ENCODE data around the gene CHAC1.
A peak's percentile ranks its signal among the peaks of the same experiment; 100 is the strongest.

The CHAC1 gene

GRCh38 chr15:40925495-40925862 is 27.8 kb upstream of the CHAC1 start:
- DNase-seq = no peak

DNA sequence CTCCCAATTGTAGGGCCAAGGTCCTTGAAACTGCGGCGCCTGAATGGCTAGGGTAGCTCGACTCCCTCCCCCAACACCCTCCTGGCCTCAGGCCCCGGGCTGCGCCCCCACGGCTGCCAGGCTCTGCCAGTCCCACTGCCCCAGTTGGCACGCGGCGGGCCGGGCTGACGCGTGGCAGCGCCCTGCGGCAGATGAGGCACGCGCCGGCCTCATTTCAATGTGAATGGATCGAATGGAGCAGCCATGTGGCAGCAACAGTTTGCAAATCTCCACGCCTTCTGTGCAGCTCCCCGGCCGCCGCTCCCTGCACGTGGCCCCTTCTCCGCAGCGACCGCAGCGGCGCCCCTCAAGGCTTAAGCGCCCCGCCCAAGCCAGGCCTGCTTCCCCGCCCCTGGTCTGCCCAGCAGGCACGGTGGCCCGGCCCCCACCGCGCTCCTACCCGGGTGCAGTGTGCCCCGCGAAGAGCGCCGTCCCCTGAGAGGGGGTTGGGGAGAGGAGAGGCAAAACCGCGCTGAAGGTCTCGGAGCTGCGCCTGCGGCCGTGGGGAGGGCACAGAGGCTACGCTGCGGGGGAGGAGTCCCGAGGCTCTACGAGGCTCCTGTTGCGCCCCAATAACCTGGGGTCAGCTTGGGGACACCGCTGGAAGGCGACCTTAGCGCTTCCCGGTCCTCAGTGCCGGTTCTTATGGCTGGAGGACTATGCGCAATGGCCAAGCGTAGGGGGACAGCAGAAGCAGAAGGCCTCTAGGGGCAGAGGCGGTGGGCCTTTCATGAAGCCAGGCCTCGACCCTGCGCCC is 27.2 kb upstream of the CHAC1 start:
- DNase-seq = no peak

DNA sequence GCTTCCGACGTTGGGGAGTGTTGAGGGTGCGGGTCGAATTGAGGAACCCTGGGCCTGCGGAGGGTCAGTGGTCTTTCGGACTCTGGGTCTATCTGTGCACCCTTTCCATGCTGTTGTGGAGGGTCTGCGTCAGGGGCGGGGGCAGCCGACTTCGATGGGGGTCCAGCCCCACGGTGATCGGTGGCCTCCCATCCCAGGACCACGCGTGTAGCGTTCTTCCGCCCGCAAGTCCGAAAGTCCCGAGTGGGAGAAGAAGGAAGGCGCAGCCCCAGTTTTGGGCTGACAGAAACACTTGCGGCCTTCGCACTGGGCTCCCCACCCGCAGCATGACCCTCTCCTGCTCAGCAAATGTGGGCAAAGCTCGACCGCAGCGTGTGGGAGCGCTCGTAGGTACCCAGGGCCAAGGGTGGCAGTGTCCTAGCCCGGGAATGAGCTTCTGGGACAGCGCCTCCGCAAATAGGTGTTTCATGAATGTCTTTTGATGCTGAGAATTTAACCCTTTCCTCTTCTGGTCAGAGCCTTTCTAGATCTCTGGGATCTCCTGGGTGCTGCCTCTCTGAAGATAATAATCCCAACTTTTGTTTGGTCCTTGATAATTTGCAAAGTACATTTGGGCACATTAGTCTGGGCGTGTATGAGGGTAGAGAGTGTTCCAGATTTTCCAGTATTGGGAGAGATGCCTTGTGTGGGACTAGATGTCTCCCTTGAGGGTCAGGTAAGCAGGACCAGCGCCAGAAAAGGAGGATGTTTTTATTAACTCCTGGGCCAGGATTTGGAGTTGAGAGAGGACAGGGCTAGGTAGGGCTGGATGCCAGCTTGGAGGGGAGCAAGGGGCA is 26.4 kb upstream of the CHAC1 start:
- DNase-seq = no peak

GRCh38 chr15:40927495-40927872 is 25.8 kb upstream of the CHAC1 start:
- no peak for DNase-seq

DNA sequence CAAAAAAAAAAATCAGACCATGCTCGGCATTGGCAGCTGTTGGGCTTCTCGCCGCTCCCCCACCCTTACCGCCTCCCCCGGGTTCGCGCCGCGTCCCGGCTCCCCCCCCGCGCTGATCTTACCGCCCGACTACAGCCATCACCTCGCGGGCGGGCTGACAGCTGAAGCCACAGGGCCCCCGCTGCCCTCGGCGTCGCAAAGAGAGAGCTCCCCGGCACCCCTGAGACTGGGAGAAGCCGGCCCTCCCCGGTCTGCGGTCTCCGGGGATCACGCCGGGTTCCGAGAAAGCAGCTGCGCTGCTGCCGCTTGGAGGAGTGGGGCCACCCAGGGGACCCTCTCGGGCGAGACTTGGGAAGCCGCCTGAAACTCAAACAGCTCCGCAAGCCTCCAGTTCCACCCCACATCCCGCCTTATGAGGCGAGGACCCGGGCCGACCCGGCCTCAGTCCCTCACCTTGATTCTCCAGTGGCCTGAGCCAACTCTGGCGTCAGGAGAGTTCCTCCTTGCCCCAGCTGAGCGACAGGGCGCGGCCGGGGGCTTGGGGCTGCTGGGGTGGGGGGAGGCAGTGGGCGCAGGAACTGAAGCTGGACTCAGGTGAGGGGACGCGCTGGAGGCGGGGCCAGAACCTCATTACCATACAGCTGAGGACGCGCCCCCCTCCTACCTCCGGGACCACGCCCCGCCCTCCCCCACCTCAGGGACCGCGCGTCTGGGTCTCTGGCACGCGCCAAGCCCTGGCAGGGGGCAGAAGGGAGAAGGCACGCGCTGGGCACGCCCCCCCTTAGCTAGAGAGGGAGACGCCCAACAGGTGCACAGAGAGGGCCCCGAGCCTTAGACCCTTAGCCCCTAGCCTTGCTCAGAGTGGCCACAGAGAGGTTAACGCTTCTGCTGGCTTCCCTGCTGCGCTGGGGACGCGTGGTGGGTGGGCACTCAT is 25.1 kb upstream of the CHAC1 start:
- DNase-seq = no peak

DNA sequence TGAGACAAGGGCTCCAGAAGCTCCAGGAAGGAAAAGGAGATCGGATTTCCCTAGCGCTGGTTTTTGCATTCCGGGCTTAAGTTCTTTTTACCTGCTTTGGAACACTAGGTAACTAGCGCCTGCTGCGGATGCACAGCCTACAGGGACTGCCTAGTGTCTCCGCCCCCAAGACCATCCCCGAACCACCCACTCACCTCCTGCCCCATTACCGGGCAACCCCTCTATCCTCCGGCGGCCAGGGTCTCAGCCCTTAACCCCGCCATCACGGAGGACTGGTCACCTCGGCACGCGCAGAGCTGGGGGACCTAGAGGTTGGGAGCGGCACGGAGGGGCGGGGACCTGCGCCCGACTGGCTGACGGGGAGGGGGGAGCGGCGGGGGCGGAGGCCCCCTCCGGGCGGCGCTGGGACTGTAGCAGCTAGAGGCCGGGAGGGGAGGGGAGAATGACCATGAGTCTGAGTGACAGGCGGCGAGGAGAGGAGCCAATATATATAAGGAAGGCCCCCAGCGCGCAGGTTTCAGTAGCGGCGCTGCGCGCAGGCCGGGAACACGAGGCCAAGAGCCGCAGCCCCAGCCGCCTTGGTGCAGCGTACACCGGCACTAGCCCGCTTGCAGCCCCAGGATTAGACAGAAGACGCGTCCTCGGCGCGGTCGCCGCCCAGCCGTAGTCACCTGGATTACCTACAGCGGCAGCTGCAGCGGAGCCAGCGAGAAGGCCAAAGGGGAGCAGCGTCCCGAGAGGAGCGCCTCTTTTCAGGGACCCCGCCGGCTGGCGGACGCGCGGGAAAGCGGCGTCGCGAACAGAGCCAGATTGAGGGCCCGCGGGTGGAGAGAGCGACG is 24.2 kb upstream of the CHAC1 start, which contains the start of gene DLL4:
Gene DLL4 (plus strand): TSS at position 520 of the 839 bp plus-strand sequence. CDS start 329 bp downstream, outside the sequence.
- peak; percentile 31 to 40 for DNase-seq

DNA sequence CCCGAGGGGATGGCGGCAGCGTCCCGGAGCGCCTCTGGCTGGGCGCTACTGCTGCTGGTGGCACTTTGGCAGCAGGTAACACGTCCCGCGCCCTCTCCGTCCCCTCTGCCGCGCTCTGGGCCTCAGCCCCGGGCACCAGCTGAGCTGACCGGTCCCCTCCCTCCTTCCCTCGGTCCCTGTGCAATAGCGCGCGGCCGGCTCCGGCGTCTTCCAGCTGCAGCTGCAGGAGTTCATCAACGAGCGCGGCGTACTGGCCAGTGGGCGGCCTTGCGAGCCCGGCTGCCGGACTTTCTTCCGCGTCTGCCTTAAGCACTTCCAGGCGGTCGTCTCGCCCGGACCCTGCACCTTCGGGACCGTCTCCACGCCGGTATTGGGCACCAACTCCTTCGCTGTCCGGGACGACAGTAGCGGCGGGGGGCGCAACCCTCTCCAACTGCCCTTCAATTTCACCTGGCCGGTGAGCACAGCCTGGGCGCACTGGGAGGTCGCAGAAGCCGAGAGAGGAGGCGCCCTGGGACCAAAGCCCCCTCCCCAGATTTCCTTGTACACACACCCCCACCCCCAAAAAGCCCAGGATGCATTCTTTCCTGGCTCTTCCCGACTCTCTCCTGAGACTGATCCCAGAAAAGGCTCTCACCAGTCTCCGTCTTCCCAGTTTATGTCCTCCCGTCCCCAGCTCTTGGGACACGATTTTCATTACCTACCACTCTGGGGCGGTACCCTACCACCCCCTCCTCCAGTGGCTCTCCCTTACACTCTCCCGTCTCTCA is 23.4 kb upstream of the CHAC1 start:
- no peak for DNase-seq

DNA sequence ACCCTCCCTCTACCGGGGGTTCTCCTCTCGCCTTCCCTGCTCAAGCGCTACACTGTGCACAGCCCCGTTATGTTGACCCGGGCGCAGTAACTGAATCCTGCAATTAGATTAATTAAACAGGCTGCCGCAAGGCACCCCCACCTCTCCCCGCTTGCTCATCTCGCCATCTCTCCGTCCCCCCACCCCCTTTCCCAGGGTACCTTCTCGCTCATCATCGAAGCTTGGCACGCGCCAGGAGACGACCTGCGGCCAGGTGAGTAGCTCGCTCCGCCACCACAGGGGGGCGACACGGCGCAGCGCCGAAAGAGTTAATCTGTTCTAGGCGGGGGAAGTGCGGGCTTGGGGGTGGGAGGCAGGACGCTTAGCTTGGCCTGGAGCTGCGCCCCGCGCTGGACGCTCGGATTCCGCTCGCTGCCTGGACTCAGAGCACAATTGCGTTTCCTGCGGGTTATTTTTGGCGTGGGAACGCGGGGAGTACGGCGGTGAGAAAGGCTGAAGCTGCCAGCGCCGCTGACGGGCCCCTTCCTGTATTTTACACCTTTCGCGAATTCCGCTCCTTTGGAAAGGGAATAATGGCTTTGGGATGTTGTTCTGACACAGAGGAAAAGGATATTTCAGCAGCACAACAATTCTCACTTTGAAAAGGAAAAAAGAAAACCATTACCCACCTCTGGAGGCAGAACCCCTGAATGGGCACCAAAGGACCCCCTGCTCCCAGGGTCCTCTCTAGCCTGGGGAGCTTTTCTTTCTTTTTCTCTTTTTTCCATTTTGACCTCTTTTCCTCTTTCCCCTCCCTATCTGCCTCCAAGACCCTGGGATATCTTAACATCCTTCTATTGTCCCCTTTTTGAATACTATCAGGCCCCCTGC is 22.6 kb upstream of the CHAC1 start:
- DNase-seq = peak; percentile 41 to 57

- DNase-seq = no peak
Observed at GRCh38 chr15:40931300-40932142, 21.8 kb upstream of the CHAC1 start.

DNA sequence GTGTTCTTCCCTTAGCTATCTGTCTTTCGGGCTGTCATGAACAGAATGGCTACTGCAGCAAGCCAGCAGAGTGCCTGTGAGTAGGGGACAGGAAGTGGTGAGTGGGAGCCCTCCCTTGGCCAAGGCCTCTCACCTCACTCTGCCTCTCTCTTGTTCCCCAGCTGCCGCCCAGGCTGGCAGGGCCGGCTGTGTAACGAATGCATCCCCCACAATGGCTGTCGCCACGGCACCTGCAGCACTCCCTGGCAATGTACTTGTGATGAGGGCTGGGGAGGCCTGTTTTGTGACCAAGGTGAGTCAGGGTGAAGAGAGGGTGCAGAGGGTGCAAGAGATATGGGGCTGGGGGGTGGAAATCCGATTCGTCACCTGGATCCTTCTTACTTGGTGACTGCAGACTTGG is 21.1 kb upstream of the CHAC1 start:
- DNase-seq = no peak

DNA sequence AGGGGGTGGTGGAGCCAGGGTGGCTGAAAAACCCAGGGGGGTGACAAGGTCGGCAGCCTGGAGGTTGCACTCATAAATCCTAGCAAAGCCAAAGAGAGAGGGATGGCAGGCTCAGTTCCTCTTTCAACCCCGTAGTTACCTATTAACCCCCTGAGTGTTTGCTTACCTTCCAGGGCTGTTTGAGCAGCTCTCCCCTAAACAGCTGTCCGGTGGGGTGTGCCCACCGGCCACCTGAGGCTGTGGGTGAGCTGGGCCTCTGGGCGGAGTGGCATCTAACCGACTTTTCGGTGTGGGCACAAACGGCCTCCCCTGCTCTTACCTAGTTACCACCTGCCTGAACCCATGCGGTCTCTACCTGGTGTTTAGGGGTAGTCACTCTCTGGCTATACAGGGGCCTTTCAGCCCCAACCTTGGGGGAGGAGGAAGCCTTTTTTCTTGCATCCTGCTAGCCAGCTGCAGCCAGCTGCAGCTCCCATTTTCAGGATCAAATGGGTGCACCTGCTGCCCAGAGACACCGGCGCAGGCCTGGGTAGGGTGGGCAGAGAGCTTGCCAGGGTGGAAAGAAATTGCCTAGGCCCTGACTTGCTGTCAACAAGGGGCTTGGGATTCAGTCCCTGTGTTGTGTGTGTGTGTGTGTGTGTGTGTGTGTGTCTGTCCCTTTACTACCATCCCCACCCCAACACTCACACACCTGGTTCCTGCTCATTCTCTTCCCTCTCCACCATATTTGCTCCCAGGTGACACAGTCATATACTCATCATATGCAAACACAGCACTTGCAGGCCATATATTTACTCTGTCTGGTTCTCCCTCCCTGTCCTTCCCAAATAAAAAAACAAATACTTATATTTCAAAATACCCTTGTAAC is 20.4 kb upstream of the CHAC1 start:
- DNase-seq = no peak

DNA sequence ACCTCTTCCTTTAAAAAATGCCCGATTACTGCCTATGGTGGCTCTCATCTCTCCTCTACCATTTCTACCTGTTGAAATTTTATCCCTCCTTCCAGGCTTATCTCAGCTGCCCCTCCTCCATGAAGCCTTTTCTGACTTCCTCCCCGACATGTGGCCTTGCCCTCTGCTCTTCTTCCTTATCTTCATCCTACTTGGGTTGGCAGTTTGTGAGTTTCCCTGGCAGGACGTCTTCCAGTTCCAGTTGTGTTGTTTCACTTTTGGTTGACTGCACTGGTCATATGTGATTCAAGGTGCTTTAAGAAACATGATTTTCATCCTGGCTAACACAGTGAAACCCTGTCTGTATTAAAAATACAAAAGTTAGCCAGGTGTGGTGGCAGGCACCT is 19.8 kb upstream of the CHAC1 start:
- DNase-seq = no peak

GRCh38 chr15:40934457-40934856 is 18.8 kb upstream of the CHAC1 start:
- no peak for DNase-seq

GRCh38 chr15:40936234-40936708 is 17.0 kb upstream of the CHAC1 start:
- DNase-seq = no peak

DNA sequence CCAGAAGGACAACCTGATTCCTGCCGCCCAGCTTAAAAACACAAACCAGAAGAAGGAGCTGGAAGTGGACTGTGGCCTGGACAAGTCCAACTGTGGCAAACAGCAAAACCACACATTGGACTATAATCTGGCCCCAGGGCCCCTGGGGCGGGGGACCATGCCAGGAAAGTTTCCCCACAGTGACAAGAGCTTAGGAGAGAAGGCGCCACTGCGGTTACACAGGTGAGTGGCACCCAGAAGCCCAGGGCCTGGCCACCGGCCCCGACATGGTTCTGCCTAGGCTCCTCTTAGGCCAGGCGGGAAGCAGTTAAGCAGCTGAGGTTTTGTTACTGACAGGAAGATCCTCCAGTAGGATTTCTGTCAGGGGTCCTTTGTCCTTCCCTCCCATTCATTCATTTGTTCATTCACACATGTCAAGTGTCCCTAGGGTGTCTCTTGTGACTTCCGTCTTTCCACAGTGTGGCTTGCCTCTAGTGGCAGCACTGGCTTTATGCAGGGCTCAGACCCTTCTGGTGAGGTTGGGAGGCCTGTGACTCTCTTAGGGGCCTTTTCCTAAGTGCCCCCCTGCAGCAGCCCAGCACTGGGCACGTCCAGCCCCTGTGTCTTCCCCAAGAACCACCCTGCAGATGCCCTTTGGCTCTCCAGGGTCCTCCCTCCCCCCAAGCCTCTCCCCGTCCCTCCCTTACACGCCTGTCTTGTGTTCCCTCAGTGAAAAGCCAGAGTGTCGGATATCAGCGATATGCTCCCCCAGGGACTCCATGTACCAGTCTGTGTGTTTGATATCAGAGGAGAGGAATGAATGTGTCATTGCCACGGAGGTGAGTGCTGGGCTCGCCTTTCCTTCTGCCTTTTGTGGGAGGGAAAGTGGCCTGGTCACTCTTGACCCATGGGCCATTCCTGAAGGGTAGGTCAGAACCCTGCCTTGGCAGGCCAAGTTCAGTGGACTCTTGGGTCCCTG is 16.3 kb upstream of the CHAC1 start:
- no peak for DNase-seq

- no peak for DNase-seq
Observed at GRCh38 chr15:40937762-40938535, 15.3 kb upstream of the CHAC1 start.
